Spinal cord (tissue), 10 donors: ENCODE measurements around the gene LRRN4. TPM values are rescaled to one million over a fixed set of nuclear protein-coding genes. Genes with fewer than 3 reads are reported as not detected.
"Not testable (repeated sequence)": the region's sequence is repeated elsewhere in the genome, so short reads cannot be mapped to it uniquely, and the experiment has no call there.

Source experiments
- DNase-seq, 6 donors: peaks; one replicate each; pipeline versions ENCODE4 v3.0.0 to v3.0.0-alpha.2; 2013 to 2015; ENCODE audit warnings: low spot score in 6 of 6, low read depth in 4 of 6
- H3K27ac ChIP-seq: one replicate; pipeline ENCODE4 v1.5.1; 2013; ENCODE audit warnings: low read depth, low read length, control low read depth
- H3K27me3 ChIP-seq: one replicate; pipeline ENCODE4 v1.6.1; 2013; ENCODE audit warnings: low read length; ENCODE audit not compliant: control insufficient read depth, insufficient read depth
- H3K36me3 ChIP-seq: one replicate; pipeline ENCODE4 v1.6.1; 2013; ENCODE audit warnings: low read length; ENCODE audit not compliant: control insufficient read depth, insufficient read depth
- H3K4me1 ChIP-seq: one replicate; pipeline ENCODE4 v1.6.1; 2013; ENCODE audit warnings: low read length; ENCODE audit not compliant: control insufficient read depth, insufficient read depth
- H3K4me3 ChIP-seq: one replicate; pipeline ENCODE4 v1.5.1; 2013; ENCODE audit warnings: low read depth, low read length, control low read depth
- H3K9me3 ChIP-seq: one replicate; pipeline ENCODE4 v1.6.1; 2013; ENCODE audit warnings: low read length; ENCODE audit not compliant: control insufficient read depth, insufficient read depth
- WGBS: methylation state at CpG from one replicate; pipeline ENCODE4 v1.1.5; 2013; ENCODE audit warnings: missing lambda C conversion rate; ENCODE audit not compliant: insufficient coverage; 5-methylcytosine and 5-hydroxymethylcytosine counted together
- polyA plus RNA-seq, 2 donors: library from polyadenylated mRNA; unstranded; fragments of 120-200 nt; gene quantifications; one replicate each; pipeline ENCODE4 v1.2.1, GENCODE V29; 2013; ENCODE audit not compliant: insufficient read length in 2 of 2
- total RNA-seq, 2 donors: library from RNA; depleted of rRNA in 1 of 2; stranded (reverse); fragments of 120-200 nt in 1 of 2; fragments of >200 nt in 1 of 2; gene quantifications; one replicate each; pipeline versions ENCODE4 v1.2.3 to v1.2.4, GENCODE V29; 2013 to 2014
- donor health status: healthy.

Gene LRRN4
- total and polyA plus RNA-seq, 4 donors, result 0.20 to 1.0 (median 0.64) TPM

- Histone ChIP-seq H3K36me3 (no peaks in the 10 kb centered on the region), H3K4me1 (no peaks in the 10 kb centered on the region), H3K27ac (no peak overlapping the region), H3K27me3 (no peaks in the 10 kb centered on the region), H3K4me3 (no peak overlapping the region), H3K9me3 (no peaks in the 10 kb centered on the region)
- no peak for DNase-seq
- 79% methylated on average over 2 of the region's 3 CpGs for WGBS
Observed at GRCh38 chr20:6066582-6066981, 12.7 kb upstream of the LRRN4 start.

DNA sequence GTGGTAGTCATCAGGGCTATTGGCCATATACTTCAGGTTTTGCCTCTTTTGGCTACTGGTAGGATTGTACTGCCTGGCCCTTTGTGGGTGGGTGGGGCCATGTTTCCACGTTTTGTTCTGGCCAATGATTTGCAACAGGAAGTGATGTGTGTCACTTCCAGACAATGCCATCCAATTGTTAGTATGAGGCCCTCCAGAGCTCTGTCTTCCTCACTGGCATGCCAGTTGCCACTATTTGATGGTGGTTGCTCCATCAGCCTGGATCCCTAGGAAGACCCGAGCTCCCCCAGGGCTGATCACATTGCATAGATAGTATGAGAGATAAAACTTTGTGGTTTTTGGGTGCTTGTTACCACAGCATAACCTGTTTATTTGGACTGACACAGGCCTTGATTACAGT, 7.7 kb upstream of the LRRN4 start:
- Histone ChIP-seq H3K4me3 (no peak overlapping the region), H3K36me3 (no peaks in the 10 kb centered on the region), H3K9me3 (no peaks in the 10 kb centered on the region), H3K27ac (no peak overlapping the region), H3K4me1 (no peaks in the 10 kb centered on the region), H3K27me3 (no peaks in the 10 kb centered on the region)
- WGBS, result 57% methylated on average over 1 of the region's 2 CpGs
- no peak for DNase-seq

DNA sequence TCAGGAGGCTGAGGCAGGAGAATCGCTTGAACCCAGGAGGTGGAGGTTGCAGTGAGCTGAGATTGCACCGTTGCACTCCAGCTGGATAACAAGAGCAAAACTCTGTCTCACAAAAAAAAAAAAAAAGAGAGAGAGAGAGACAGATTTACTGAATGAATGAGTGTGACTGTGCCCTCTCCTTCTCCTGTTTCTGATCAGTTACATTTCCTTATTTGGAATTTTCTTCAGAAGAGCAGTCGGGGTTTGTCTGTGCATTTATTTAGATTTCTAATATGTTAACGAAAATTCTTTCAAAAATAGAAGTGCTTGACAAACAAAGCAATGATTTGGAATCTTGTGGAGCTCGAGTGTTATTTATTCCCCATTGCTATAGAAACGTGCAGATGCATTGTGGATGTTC, 6.4 kb upstream of the LRRN4 start:
- peak in 2 of 6 donors; percentile 16 to 41 for DNase-seq
- WGBS, result no CpG with 5 or more reads among the region's 6 CpGs
- H3K4me1 ChIP-seq, result no peaks in the 10 kb centered on the region
- no peaks in the 10 kb centered on the region for H3K9me3 ChIP-seq
- no peak overlapping the region for H3K4me3 ChIP-seq
- H3K27ac ChIP-seq, result no peak overlapping the region
- H3K36me3 ChIP-seq, result no peaks in the 10 kb centered on the region
- H3K27me3 ChIP-seq, result no peaks in the 10 kb centered on the region

GRCh38 chr20:6058684-6059295, 4.9 kb upstream of the LRRN4 start:
- 79% methylated on average over 4 of the region's 7 CpGs for WGBS
- no peak for DNase-seq

DNA sequence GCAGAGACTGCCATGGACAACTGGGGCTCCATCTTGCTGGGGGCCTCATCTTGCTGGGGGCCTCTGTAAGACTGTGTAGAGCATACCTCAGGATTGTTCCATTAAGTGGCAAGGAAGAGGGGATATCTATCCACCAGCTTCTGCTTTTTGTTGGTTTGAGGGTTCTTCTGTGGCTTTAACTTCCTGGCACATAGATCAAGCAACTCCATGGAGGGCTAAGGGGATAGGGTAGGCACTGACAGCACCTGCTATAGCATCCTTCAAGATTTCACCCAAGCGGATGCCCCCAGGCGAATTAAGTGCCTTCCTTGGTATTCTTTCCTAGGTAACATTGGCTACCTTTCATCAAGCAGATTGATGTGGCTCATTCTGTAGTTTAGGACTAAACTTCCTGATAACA, 3.8 kb upstream of the LRRN4 start:
- no peaks in the 10 kb centered on the region for H3K36me3 ChIP-seq
- H3K9me3 ChIP-seq, result no peaks in the 10 kb centered on the region
- no peak overlapping the region for H3K4me3 ChIP-seq
- WGBS, result no CpG with 5 or more reads among the region's 2 CpGs
- no peak for DNase-seq
- H3K27ac ChIP-seq, result no peak overlapping the region
- peaks cover 2% of the 10 kb centered on the region for H3K4me1 ChIP-seq
- peaks cover 2% of the 10 kb centered on the region for H3K27me3 ChIP-seq

More at GRCh38 chr20:6058684-6059295, 4.9 kb upstream of the LRRN4 start:
- Histone ChIP-seq H3K27ac (no peak overlapping the region), H3K27me3 (no peaks in the 10 kb centered on the region), H3K4me1 (no peaks in the 10 kb centered on the region), H3K36me3 (no peaks in the 10 kb centered on the region), H3K4me3 (no peak overlapping the region), H3K9me3 (no peaks in the 10 kb centered on the region)

DNA sequence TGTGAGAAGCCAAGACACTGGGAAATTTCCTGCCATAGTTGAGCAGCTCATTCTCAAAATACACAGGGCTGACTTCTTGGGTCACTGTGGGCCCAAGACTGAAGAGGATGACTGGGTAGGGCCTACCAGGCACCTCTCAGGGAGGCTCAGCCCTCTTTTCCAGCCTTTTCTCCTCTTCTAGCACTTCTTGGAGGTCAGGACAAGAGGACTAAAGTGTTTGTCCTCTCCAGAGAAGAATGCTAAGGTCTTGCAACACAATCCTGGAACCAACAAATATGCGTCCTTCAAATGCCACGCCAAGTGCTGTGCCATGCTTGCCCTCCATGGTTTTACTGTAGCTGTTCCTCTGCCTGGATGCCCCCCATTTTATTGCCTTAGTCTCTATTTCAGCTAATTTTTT, 3.3 kb upstream of the LRRN4 start:
- Histone ChIP-seq H3K36me3 (no peaks in the 10 kb centered on the region), H3K4me3 (no peak overlapping the region), H3K27me3 (peaks cover 4% of the 10 kb centered on the region), H3K4me1 (peaks cover 5% of the 10 kb centered on the region), H3K27ac (no peak overlapping the region), H3K9me3 (no peaks in the 10 kb centered on the region)
- DNase-seq, result no peak
- 90% methylated on average over 2 of the region's 2 CpGs for WGBS

- 90% methylated on average over 9 of the region's 9 CpGs for WGBS
- no peak for DNase-seq
- H3K4me1 ChIP-seq, result peaks cover 10% of the 10 kb centered on the region
- no peak overlapping the region for H3K4me3 ChIP-seq
- H3K27ac ChIP-seq, result no peak overlapping the region
- H3K27me3 ChIP-seq, result peaks cover 13% of the 10 kb centered on the region
- H3K36me3 ChIP-seq, result no peaks in the 10 kb centered on the region
- no peaks in the 10 kb centered on the region for H3K9me3 ChIP-seq
Observed at GRCh38 chr20:6055981-6056569, 2.2 kb upstream of the LRRN4 start.

GRCh38 chr20:6055161-6055783, 1.4 kb upstream of the LRRN4 start:
- Histone ChIP-seq H3K4me1 (peaks cover 10% of the 10 kb centered on the region), H3K9me3 (no peaks in the 10 kb centered on the region), H3K4me3 (no peak overlapping the region), H3K27me3 (peaks cover 16% of the 10 kb centered on the region), H3K27ac (no peak overlapping the region), H3K36me3 (no peaks in the 10 kb centered on the region)
- WGBS, result 64% methylated on average over 7 of the region's 10 CpGs
- no peak for DNase-seq

- H3K4me3 ChIP-seq, H3K36me3 ChIP-seq, H3K4me1 ChIP-seq, H3K27ac ChIP-seq, H3K9me3 ChIP-seq, DNase-seq: not testable (repeated sequence)
- H3K27me3 ChIP-seq, result peaks cover 20% of the 10 kb centered on the region
- WGBS, result no CpG with 5 or more reads among the region's 4 CpGs
Observed at GRCh38 chr20:6054689-6055051, 810 bp upstream of the LRRN4 start.
